Activated naive CD4-positive, alpha-beta T cell treated with Interleukin-2 at 50 U/mL for 16 hours (primary cell): ENCODE measurements around the gene BHMT.
"Not testable (repeated sequence)": the region's sequence is repeated elsewhere in the genome, so short reads cannot be mapped to it uniquely, and the experiment has no call there.

Experiments used
- DNase-seq: peaks from one replicate; pipeline ENCODE4 v3.0.0-alpha.2; 2020

BHMT gene

DNA sequence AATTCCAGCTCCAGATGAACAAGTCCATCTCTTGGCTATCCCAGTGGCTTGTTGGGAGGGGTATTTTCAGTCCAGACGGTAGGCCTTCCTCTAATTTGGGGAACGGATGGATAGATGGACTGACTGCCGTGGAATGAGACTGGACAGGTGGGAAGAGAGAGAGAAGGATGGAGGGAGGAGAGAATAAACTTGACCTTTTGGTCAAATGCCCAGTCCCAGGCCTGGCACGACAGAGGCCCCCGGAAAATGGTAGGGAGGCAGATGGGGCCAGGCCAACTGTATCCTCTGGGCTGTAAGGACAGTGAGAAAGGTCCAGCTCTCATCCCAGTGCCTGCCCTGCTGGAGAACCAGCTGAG lies 1.1 kb downstream of the BHMT start:
- DNase-seq, result no peak

DNA sequence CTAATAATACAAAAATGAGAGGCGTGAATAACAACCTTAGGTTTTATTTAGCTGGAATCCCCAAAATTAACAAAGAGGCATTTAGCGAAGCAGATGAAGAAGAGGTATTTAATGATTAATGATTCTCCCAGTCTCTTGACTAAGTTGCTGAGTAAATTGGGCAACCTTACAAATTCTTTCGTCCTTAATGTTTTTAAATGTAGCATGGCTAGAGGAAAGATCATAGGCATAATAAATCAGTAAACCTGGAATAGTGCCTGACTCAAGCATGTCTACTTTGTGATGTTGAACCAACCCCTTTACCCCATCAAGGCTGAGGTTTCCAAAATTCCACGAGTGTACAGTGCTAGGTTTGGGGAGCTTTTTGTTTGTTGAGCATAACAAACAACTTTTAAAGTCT lies 7.9 kb downstream of the BHMT start:
- DNase-seq, result no peak

DNA sequence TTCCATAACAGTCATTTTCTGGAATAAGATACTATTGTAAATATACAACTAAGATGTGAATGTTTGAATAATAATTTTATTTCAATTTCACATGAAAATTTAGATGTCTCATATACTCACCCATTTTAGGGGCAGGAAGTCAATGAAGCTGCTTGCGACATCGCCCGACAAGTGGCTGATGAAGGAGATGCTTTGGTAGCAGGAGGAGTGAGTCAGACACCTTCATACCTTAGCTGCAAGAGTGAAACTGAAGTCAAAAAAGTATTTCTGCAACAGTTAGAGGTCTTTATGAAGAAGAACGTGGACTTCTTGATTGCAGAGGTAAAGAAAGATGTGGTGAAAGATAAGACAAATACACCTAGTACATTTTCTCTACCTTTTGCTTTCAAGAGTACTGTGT lies 8.6 kb downstream of the BHMT start:
- no peak for DNase-seq

DNA sequence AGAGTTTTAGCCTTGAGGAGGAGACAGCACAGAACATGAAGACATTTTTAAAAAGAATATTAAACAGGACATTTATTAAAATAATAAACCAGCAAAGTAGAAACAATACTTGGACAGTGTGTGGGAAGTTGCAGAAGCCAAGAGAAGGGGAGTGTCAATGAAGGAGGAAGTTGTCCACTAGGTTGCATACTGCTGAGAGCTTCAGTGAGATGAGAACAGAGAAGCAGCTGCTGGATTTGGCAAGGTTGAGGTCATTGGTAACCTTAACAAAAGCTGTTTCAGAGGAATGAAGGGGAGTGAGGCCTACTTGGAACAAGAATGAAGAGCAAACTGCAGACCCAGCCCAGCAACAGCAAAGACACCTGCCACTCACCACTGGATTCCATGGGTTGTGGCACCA lies 11.4 kb downstream of the BHMT start:
- no peak for DNase-seq

DNA sequence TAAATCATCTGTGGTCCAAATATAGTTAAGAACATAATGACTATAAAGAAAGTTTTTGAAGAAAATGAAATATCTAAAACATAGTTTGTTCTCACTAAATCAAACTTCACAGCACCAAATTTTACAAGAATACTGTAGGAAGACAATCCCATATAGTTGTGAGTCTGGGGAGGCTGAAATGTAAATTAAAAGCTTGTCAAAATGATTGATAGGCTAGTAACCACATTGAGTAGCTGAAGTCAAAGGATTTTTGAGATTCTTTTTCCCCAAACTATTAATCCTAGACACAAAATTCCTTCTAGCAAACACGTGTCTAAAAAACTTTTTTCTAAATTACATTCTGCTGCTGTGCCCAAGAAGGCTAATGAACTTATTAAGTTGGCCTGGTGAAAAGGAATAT lies 13.0 kb downstream of the BHMT start:
- no peak for DNase-seq

DNA sequence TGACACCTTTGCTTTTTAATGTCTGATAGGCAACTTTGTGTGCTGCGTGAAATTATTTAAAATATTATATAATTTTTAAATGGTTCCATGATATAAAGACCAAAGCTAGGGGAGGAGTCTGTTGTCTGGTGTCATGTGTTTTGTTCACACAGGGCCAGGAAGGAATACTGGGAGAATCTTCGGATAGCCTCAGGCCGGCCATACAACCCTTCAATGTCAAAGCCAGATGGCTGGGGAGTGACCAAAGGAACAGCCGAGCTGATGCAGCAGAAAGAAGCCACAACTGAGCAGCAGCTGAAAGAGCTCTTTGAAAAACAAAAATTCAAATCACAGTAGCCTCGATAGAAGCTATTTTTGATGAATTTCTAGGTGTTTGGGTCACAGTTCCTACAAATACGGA lies 19.2 kb downstream of the BHMT start:
- no peak for DNase-seq

DNA sequence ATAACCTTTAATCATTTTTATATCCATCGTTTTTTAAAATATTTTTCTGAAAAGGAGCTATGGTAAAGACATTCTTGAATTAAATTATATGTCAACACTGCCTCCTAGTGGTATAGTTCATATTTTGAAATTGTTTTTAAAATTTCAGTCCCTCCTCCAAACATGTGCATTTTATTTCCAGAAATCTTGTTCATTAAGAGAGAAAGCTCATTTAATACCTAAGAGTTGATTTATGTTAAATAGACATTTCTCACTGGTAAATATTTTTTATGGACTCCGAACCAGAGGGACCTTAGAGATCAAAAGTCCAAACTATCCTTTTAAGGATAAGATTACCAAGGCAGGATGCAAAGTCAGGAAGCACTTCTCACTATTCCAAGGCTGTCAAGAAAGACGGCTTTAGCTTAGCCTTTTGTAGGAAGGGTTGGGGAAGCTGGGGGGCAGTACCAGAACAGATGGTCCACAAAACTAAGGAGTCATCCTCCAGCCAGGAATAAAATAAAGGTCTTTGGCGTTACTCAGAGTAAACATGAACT lies 21.6 kb downstream of the BHMT start:
- no peak for DNase-seq

DNA sequence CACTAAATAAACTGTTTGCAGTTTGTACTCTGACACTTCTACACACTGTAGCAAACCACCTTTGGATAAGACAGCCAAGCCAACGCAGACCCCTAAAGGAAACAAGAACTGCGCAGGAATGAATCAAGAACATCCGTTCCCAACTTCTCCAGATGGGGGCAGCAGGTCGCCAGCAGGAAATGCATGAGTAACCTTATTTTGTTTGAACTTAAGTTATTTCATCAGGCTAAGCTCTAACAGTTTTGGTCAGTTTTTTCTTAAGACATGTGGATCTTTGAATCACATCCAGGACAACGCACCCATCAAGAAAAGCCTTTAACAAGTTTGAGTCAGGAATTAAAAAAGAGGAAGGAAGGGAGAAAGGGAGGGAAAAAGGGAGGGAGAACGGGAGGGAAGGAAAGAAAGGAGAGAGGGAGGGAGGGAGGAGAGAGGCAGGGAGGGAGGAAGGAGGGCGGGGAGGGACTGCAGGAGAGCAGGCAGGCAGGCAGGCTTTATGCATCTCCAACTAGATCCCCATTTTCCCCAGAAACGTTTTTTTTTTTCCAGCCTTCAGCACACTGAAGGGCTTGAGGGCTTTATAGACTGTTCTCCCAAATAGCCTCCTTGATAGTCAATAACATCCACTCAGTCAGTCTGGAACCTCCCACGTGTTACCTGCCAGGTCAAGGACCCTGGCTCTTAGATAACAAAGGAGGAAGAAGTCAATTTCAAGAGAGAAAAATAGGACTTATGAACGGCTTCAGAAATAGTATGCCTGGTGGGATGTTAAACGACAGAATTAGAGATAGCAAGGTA lies 22.2 kb downstream of the BHMT start:
- peak; percentile 72 for DNase-seq

DNA sequence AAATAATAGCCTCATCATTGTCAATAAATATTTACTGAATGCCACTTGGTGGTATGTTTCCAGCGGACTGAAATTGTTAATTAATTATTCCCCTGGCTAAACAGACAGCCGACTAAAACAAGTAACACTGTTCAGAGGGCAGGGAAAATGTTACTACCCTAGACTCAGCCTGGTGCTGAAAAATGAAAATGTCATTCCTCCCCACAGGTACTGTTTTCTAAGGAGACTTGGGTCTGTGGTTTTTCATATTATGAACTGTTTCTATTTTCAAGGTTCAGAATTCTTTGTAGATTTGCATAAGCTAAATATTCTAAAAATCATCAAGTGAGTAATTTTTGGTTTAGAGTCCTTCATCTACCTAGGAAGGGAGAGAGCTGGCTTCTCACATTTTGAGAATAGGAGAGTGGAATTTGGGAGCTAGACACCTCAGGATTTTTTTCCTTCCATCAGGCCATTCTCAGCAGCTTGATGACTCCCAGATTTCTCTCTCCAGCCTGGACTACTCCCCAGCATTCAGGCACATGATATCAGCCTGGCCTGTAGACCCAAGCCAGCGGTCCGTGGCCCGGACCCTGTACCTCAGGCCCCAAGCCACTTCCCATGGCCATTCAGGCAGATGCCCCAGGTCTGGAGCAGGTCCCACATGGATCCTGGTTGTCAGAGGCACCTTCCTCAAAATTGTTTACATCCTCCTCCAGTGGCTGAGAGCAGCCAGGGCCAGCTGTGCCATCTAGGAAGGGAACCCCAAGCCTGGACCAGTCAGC lies 24.4 kb downstream of the BHMT start:
- DNase-seq, result no peak

DNA sequence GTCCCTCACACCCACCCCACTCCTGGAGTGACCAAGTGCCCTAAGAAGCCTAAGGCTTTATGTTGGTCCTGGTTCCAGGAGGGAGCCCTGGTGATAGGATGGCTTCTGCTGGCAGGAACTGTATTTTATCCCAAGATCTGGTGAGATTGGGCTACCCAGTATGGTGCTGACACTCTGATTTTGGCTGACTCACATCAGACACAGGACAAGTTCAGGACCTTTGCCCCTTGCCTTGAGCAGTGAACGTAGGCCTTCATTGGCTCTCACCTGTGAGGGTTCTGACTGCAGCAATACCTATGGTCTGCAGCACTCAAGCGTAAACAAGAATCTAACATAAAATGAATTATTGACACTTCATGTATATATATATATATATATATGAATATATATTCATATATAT lies 25.0 kb downstream of the BHMT start:
- DNase-seq, result no peak

DNA sequence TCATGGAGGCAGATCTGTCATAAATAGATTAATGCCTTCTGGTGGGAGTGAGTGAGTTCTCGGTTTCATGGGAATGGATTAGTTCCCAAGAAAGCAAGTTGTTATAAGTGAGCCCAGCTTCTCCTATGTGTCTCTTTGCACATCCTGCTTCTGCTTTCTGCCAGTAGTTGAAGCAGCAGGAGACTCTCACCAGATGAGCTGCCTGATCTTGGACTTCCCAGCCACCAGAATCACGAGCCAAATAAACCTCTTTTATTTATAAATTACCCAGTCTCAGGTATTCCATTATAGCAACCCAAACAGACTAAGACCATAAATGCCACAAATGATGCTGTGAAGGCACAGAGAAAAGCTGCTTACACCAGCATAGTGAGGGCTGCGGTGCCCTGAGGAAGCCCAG lies 28.9 kb downstream of the BHMT start:
- DNase-seq, result no peak

DNA sequence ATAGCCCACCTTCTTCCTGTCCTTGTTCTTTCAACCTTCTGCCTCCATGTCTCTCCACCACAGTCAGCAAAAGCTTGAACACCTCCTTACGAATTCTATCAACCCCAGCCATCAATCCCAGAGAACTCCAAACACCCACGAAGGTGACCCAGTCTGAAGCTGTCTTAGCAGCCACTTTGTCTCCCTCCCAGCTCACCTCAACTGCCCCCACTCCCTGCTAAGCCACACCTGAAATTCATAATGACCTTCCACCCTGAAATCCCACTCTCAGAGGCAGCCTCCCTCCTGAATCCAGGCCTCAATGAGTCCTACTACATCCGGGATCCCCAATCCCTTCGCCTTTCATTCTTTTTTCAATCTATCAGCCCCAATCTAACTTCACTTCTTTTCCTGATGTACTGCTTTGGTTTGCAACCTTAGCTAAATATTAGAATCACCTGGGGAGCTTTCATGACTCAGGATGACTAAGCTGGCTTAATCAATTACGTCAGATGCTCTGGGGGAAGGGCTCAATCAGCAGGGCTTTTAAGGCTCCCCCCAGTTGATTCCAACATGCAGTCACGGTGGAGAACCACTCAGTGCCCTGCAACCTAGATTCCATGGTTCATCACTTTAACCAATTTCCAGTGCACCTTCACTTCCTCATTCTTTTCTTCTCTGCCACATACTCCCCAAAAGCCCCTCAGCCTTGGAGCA lies 32.2 kb downstream of the BHMT start:
- DNase-seq, result no peak

DNA sequence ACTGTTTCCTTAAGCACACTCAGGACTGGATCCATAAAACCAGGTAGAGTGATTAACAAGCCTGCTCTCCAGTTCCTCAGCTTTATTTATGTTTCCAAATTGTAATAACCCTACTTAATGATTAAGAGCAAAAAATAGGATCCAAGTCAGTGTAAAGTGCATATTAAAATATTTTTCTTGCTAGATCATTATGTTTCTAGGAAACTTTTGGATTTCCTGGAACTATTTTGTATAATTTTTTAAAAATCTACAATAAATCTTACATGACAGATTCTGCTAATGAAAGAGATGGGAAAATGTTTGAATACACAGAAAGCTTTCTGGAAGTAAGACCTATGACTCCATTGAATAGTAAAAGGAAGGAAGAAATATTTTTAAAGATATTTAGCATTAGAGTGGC lies 35.5 kb downstream of the BHMT start:
- DNase-seq, result no peak

DNA sequence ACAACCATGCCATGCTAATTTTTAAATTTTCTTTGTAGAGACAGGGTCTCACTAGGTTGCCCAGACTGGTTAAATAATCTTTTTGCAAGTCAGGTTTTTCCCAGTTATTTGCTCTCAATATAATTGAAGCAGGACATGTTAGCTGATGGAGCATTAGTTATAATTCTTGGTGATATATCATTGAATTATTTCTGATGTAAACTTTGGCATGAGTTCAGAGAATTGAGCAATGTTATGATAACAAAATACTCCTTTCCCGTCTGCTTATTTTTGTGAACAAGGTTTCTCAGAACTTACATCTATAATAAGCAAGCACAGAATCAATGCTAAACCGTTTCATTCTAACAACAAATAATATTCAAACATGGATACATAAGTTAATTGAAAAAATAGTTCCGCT lies 37.8 kb downstream of the BHMT start:
- DNase-seq, result no peak

DNA sequence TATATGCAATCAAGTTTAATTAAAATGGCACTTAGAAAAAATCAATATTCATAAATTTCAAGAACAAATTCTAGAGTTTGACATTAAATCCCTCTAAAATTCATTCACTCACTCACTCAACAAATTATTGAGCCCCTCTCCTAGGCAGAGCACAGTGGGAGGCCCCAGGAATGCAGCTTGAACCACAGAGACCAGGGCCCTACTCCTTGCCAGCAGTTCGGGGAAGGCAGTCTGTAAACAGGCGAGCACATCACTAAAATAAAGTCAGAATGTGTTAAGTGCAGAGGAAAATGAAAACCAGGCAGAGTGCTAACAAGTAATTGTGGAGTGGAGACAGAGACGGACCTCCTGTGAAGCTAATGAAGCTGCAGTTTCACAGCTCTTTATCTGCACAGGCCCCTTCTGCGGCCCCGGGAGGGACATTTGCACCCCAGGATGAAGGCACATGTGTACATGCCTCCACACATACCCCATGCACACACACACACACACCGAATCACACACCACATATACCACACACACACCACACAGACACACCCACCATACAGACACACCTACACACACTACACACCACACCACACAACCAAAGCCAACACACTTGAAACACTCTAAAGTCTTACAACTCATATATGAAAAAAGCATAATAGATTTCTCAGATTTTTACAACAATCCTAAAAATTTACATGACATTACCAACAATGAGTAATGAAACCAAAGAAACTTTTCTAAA lies 40.5 kb downstream of the BHMT start:
- DNase-seq, result no peak

DNA sequence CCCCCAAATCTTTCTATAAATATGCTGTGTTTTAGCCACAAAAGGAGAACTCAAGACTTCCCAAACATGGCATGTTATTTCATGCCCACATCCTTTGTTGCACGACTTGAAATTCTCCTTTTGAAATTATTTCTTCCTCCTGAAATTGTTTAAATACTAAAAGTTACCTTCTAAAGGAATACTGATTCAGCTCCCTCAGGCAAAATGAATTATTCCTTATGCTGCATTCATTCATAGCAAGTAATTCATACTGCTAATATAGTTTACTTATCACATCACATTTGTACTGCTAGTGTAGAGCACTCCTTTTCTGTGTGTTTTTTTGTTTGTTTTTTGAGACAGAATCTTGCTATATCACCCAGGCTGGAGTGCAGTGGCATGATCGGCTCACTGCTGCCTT lies 45.7 kb downstream of the BHMT start:
- DNase-seq, result no peak

DNA sequence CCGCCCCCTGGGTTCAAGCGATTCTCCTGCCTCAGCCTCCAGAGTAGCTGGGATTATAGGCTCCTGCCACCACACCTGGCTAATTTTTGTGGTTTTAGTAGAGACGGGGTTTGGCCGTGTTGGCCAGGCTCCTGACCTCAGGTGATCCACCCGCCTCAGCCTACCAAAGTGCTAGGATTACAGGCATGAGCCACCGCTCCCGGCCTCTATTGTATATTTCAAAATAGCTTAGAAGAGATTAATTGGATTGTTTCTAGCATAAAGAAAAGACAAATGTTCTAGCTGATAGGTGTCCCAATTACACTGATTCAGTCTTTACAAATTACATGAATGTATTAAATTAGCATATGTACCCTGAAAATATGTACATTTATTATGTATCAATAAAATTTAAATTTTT lies 50.0 kb downstream of the BHMT start:
- DNase-seq, result not testable (repeated sequence)

DNA sequence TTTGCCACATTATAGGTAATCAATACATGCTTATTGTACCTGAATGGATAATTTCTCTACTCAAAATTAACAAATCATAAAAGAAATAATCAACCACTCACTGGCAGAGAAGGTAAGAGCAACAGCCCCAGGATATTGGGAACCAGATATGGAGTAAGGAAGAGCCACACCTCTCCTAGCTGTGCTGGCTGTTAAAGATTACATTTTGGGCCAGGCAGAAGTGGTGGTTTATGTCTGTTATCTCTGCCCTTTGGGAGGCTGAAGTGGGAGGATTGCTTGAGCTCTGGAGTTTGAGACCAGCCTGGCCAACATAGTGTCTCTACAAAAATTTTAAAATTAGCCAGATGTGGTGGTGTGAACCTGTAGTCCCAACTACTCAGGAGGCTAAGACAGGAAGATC lies 56.4 kb downstream of the BHMT start:
- DNase-seq, result no peak

DNA sequence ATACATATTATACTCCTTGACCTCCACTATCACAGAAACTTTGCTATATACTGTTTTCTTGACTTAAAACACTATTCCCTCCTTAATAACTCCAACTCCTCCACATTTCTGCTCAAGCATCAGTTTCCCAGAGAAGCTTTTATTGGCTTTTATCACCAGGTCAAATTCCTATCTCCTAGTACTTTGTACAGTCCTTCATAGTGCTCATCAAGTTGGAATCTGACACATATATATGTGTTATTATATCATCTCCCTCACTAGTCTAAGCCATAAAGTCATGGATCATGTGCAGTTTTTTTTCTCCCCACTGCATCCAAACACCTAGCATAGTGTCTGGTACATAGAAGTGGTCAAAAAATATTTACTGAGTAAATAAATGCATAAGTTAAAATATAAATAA lies 59.1 kb downstream of the BHMT start:
- DNase-seq, result no peak

DNA sequence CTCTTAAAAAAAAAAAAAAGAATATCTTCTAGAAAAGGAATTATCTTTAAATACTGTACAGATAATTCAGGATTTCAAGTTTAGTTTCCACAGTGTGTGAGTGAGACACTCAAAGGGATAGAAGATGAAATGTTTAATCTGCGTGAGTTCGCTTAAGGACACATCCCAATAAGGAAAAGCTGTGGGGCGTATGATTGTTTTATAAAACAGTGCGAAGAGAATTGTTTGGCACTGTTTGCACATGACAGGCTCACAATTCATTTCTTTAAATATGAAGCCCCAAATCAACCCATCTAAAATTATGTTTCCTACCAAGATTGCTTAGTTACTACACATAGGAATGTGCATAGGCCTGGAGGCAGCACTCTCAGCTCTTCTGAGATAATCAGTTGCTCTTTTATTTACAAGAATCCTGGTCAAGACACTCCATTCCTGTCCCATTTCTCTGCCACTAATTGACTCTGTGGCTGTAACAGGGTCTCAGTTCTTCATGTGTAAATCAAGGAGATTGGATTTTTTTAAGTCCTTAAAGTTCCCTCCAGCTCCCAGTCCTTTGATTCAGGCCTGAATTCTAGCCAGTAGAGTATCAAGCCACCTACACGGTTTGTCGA lies 60.1 kb downstream of the BHMT start:
- no peak for DNase-seq

DNA sequence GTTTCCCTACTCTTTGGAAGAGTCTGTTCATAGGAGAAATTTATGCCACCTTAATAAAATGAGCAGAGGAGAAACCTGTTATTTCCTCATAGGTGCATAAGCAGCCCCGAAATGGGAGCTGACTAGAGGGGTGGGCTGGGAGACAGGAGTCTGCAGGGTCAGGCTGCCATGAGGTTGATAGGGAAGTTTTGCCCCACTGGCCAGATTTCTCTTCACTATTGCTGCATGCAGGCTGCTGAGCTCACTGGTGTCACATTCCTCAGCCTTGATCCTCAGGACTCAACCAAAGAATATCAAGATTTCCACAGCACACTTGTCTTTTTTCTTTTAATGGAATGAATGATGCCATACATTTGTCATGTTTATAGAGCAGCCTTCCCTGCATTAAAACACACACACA lies 60.7 kb downstream of the BHMT start:
- DNase-seq, result no peak

DNA sequence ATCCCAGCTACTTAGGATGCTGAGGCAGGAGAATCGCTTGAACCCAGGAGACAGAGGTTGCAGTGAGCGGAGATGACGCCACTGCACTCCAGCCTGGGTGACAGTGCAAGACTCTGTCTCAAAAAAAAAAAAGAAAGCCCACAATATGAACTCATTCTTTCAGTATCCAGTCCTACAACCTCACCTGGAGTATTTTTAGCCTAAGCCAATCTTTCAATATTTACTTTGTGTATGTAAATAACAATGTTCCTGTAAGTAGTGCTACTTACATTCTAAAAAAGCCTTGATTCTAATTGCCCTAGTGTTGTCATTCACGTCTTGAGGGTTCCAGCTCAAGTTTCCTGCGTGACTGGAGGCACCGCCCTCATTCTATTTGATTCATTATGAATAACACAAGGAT lies 62.0 kb downstream of the BHMT start:
- DNase-seq, result no peak

DNA sequence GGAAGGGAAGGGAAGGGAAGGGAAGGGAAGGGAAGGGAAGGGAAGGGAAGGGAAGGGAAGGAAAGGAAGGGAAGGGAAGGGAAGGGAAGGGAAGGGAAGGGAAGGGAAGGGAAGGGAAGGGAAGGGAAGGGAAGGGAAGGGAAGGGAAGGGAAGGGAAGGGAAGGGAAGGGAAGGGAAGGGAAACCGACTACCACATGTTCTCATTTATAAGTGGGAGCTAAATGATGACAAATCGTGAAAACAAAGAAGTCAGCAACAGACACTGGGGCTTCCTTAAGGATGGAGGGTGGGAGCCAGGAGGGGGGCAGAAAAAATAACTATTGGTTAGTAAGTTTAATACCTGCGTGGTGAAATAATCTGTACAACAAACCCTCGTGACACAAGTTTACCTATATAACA lies 68.8 kb downstream of the BHMT start:
- not testable (repeated sequence) for DNase-seq
